Activated naive CD4-positive, alpha-beta T cell treated with anti-CD3 and anti-CD28 coated beads, Interleukin-2, amount 10 ng/mL, durations not matched to agents 7 days and 5 days (primary cell): ENCODE measurements around the gene DNAAF3.

ENCODE experiments used
- CTCF ChIA-PET: fragments of 350-600 bp; sonication (Branson Sonifier 250); formaldehyde crosslinking; loops from one replicate; lab custom pipeline; 2021; ENCODE audit warnings: antibody characterized with exemption; lab: Charles Lee
- DNase-seq: peaks from one replicate; pipeline ENCODE4 v3.0.0-alpha.2; 2020
- H3K27ac Mint-ChIP-seq: one replicate; pipeline ENCODE4 v1.8.0; 2021; ENCODE audit warnings: mild to moderate bottlenecking, moderate library complexity, mixed read lengths
- H3K27me3 Mint-ChIP-seq: one replicate; pipeline ENCODE4 v1.8.0; 2021; ENCODE audit warnings: mild to moderate bottlenecking, mixed read lengths
- H3K36me3 Mint-ChIP-seq: one replicate; pipeline ENCODE4 v1.8.0; 2021; ENCODE audit warnings: mixed read lengths
- H3K4me1 Mint-ChIP-seq: one replicate; pipeline ENCODE4 v1.8.0; 2021; ENCODE audit warnings: mixed read lengths
- H3K4me3 Mint-ChIP-seq: one replicate; pipeline ENCODE4 v1.8.0; 2021; ENCODE audit warnings: mild to moderate bottlenecking, moderate library complexity, mixed read lengths
- H3K9me3 Mint-ChIP-seq: one replicate; pipeline ENCODE4 v1.8.0; 2021; ENCODE audit warnings: mixed read lengths

Gene DNAAF3

GRCh38 chr19:55112246-55112776 lies 54.1 kb downstream of the DNAAF3 start:
- Mint-ChIP-seq H3K27me3 (no peaks in the 10 kb centered on the region), H3K4me3 (no peak overlapping the region), H3K27ac (no peak overlapping the region), H3K9me3 (no peaks in the 10 kb centered on the region), H3K4me1 (peaks cover 26% of the 10 kb centered on the region), H3K36me3 (peaks cover 34% of the 10 kb centered on the region)
- CTCF ChIA-PET: no interaction called here
- no peak for DNase-seq

- H3K9me3 Mint-ChIP-seq: no peaks in the 10 kb centered on the region
- peaks cover 35% of the 10 kb centered on the region for H3K36me3 Mint-ChIP-seq
- CTCF ChIA-PET: interaction anchor here (0.6 kb wide), 1 partner anchor 23 kb away, joined by 3 read pairs; no protein-coding TSS in a partner anchor
- no peak overlapping the region for H3K27ac Mint-ChIP-seq
- no peaks in the 10 kb centered on the region for H3K27me3 Mint-ChIP-seq
- peaks cover 25% of the 10 kb centered on the region for H3K4me1 Mint-ChIP-seq
- H3K4me3 Mint-ChIP-seq: no peak overlapping the region
- no peak for DNase-seq
Measured at GRCh38 chr19:55111238-55111831, 55.1 kb downstream of the DNAAF3 start.

GRCh38 chr19:55109527-55110291 lies 56.7 kb downstream of the DNAAF3 start:
- CTCF ChIA-PET: no interaction called here
- Mint-ChIP-seq H3K9me3 (no peaks in the 10 kb centered on the region), H3K4me1 (peaks cover 9% of the 10 kb centered on the region), H3K36me3 (peaks cover 34% of the 10 kb centered on the region), H3K27ac (no peak overlapping the region), H3K4me3 (no peak overlapping the region), H3K27me3 (no peaks in the 10 kb centered on the region)
- no peak for DNase-seq
